Stomach (tissue), 4 donors: ENCODE data around the gene KRTAP10-4.

Experiments used
- CTCF ChIP-seq, 7 experiments: fragments of 450-650 bp in 4 of 7; fragments of 200-600 bp in 3 of 7; sonication (generic) in 3 of 7; IDR thresholded peaks; one replicate each; pipeline ENCODE4 v1.5.1; 2016 to 2019; ENCODE audit warnings: antibody characterized with exemption in 7 of 7, control low read depth in 2 of 7, mild to moderate bottlenecking in 1 of 7
- EP300 ChIP-seq: sonication (generic); formaldehyde crosslinking; IDR thresholded peaks from one replicate; pipeline ENCODE4 v1.6.1; 2017; ENCODE audit warnings: antibody characterized with exemption
- POLR2A ChIP-seq, 4 donors: fragments of 450-650 bp; IDR thresholded peaks; one replicate each; pipeline ENCODE4 v1.6.1; 2016; ENCODE audit warnings: antibody characterized with exemption in 4 of 4, control low read depth in 2 of 4, mild to moderate bottlenecking in 1 of 4, moderate library complexity in 1 of 4
- POLR2AphosphoS5 ChIP-seq, 3 donors: sonication (generic); formaldehyde crosslinking; IDR thresholded peaks; one replicate each; pipeline ENCODE4 v1.6.1; 2016; ENCODE audit warnings: antibody characterized with exemption in 3 of 3

- TF ChIP-seq CTCF (IDR thresholded peaks at IDR 0.05) (no peak), POLR2A (IDR thresholded peaks at IDR 0.05) (no peak), POLR2AphosphoS5 (IDR thresholded peaks at IDR 0.05) (no peak), EP300 (no peak)
These were observed 16.2 kb downstream of the KRTAP10-4 start for GRCh38 chr21:44589586-44590305.
